ENCODE data around the gene KIAA0825.
A peak's percentile ranks its signal among the peaks of the same experiment; 100 is the strongest.

KIAA0825 gene

DNA sequence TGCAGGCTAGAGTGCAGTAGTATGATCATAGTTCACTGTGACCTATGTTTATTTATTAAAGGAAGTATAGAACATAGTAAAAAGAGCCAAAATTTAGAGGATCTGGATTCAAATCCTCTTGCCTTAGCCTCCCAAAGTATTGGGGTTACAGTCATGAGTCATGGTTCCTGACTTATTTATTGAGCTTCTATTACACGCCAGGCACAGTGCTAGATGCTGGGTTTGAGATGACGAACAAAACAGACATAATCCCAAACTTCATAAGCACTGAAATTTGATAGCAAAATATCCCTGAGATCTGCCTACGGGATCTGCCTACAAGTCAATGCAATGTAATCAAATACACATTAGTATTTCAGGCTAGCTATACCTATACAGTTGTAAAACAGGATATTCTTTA, 2.5 kb downstream of the KIAA0825 start:
- no peaks in the 10 kb centered on the region for H3K27me3 ChIP-seq (ENCODE audit: insufficient read depth, low read length)
- no peak overlapping the region for H4K8ac ChIP-seq (ENCODE audit: low read depth, low read length)
- H2AK5ac ChIP-seq (ENCODE audit: low read length), result no peak overlapping the region
- H2BK12ac ChIP-seq (ENCODE audit: low read length), result no peak overlapping the region
- no peak for DNase-seq
- H2BK5ac ChIP-seq (ENCODE audit: low read depth, low read length, poor library complexity), result no peak overlapping the region
- H3K4ac ChIP-seq (ENCODE audit: low read depth, low read length), result no peak overlapping the region
- H3K9me3 ChIP-seq (ENCODE audit: insufficient read depth, low read depth, low read length), result no peaks in the 10 kb centered on the region
- H2BK120ac ChIP-seq (ENCODE audit: insufficient read depth, low read length, poor library complexity), result no peak overlapping the region
- no peak overlapping the region for H4K12ac ChIP-seq (ENCODE audit: low read depth, low read length)
- H3K27ac ChIP-seq (ENCODE audit: low read depth, low read length), result no peak overlapping the region
- WGBS (ENCODE audit: extremely low coverage, insufficient coverage, insufficient read length), result no CpG with 5 or more reads among the region's 3 CpGs
- H4K91ac ChIP-seq (ENCODE audit: low read depth, low read length), result no peak overlapping the region
- no peak overlapping the region for H3K4me2 ChIP-seq (ENCODE audit: low read length)
- no peak overlapping the region for H3K14ac ChIP-seq (ENCODE audit: low read length)
- H3K9ac ChIP-seq (ENCODE audit: low read length), result no peak overlapping the region
- H2AFZ ChIP-seq (ENCODE audit: insufficient read depth, low read length, poor library complexity), result no peak overlapping the region
- H3K36me3 ChIP-seq (ENCODE audit: control insufficient read depth in 1 of 2, insufficient read depth in 2 of 2, low read length in 2 of 2), result no peaks in the 10 kb centered on the region
- no peak overlapping the region for H3K23ac ChIP-seq (ENCODE audit: low read length)
- H3K18ac ChIP-seq (ENCODE audit: low read length), result no peak overlapping the region
- H3K4me1 ChIP-seq (ENCODE audit: control insufficient read depth in 1 of 2, insufficient read depth in 2 of 2, low read length in 2 of 2), result no peaks in the 10 kb centered on the region
- no peak overlapping the region for H3K4me3 ChIP-seq (ENCODE audit: low read depth, low read length)
- H3K79me2 ChIP-seq (ENCODE audit: control insufficient read depth, insufficient read depth, low read length, poor library complexity), result no peaks in the 10 kb centered on the region
- peaks cover 6% of the 10 kb centered on the region for H3K79me1 ChIP-seq (ENCODE audit: low read length)

GRCh38 chr5:94614156-94614805, 4.1 kb downstream of the KIAA0825 start:
- Histone ChIP-seq H3K4ac (ENCODE audit: low read depth, low read length) (no peak overlapping the region), H3K4me1 (ENCODE audit: control insufficient read depth in 1 of 2, insufficient read depth in 2 of 2, low read length in 2 of 2) (no peaks in the 10 kb centered on the region), H3K79me2 (ENCODE audit: control insufficient read depth, insufficient read depth, low read length, poor library complexity) (no peaks in the 10 kb centered on the region), H3K4me3 (ENCODE audit: low read depth, low read length) (no peak overlapping the region), H3K14ac (ENCODE audit: low read length) (no peak overlapping the region), H3K4me2 (ENCODE audit: low read length) (no peak overlapping the region), H3K27ac (ENCODE audit: low read depth, low read length) (no peak overlapping the region), H3K27me3 (ENCODE audit: insufficient read depth, low read length) (no peaks in the 10 kb centered on the region), H2BK5ac (ENCODE audit: low read depth, low read length, poor library complexity) (no peak overlapping the region), H2BK12ac (ENCODE audit: low read length) (no peak overlapping the region), H4K8ac (ENCODE audit: low read depth, low read length) (no peak overlapping the region), H3K36me3 (ENCODE audit: control insufficient read depth in 1 of 2, insufficient read depth in 2 of 2, low read length in 2 of 2) (no peaks in the 10 kb centered on the region), H3K9me3 (ENCODE audit: insufficient read depth, low read depth, low read length) (no peaks in the 10 kb centered on the region), H4K91ac (ENCODE audit: low read depth, low read length) (no peak overlapping the region), H3K79me1 (ENCODE audit: low read length) (peaks cover 6% of the 10 kb centered on the region), H3K18ac (ENCODE audit: low read length) (no peak overlapping the region), H2AK5ac (ENCODE audit: low read length) (no peak overlapping the region), H4K12ac (ENCODE audit: low read depth, low read length) (no peak overlapping the region), H2BK120ac (ENCODE audit: insufficient read depth, low read length, poor library complexity) (no peak overlapping the region), H2AFZ (ENCODE audit: insufficient read depth, low read length, poor library complexity) (no peak overlapping the region), H3K9ac (ENCODE audit: low read length) (no peak overlapping the region), H3K23ac (ENCODE audit: low read length) (no peak overlapping the region)
- WGBS (ENCODE audit: extremely low coverage, insufficient coverage, insufficient read length), result no CpG with 5 or more reads among the region's 2 CpGs
- DNase-seq, result no peak

DNA sequence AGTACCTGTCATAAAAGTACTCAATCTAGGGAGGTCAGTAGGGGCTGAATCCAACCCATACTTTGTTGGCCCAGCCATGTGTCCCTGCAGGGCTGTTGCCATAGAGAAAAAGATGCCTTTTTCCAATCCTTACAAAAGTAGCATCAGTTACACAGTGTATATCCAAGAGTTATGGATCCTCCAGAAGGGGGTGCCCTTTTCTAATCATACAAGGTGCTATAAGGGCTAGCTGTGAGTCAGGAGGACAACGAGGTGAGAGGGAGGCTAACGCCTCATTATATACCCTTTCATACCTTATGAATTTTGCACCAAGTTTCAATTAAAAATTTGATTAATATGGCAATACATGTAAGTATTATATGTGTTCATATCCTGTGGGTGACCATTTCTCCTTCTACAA, 4.8 kb downstream of the KIAA0825 start:
- H3K4ac ChIP-seq (ENCODE audit: low read depth, low read length), result no peak overlapping the region
- no peaks in the 10 kb centered on the region for H3K4me1 ChIP-seq (ENCODE audit: control insufficient read depth in 1 of 2, insufficient read depth in 2 of 2, low read length in 2 of 2)
- H3K27ac ChIP-seq (ENCODE audit: low read depth, low read length), result no peak overlapping the region

DNA sequence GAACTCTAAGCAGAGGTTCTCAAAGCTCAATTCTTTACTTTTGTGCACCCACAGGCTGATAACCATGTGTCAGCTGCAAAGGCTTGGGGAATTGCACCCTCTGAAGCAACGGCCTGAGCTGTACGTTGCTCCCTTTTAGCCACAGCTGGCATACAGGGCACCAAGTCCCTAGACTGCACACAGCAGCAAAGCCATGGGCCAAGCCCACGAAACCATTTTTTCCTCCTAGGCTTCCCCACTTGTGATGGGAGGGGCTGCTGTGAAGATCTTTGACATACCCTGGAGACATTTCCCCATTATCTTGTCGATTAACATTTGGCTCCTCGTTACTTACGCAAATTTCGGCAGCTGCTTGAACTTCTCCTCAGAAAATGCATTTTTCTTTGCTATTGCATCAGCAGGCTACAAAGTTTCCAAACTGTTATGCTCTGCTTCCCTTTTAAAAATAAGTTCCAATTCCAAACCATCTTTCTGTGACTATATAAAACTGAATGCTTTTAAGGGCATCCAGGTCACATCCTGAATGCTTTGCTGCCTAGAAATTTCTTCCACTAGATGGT, 23.0 kb downstream of the KIAA0825 start:
- H3K4ac ChIP-seq (ENCODE audit: low read depth, low read length), result no peak overlapping the region
- H3K4me1 ChIP-seq (ENCODE audit: control insufficient read depth in 1 of 2, insufficient read depth in 2 of 2, low read length in 2 of 2), result no peaks in the 10 kb centered on the region
- H3K79me2 ChIP-seq (ENCODE audit: control insufficient read depth, insufficient read depth, low read length, poor library complexity), result no peaks in the 10 kb centered on the region
- no peak overlapping the region for H3K4me2 ChIP-seq (ENCODE audit: low read length)
- H2BK120ac ChIP-seq (ENCODE audit: insufficient read depth, low read length, poor library complexity), result no peak overlapping the region
- no peak overlapping the region for H3K27ac ChIP-seq (ENCODE audit: low read depth, low read length)
- no peak overlapping the region for H4K91ac ChIP-seq (ENCODE audit: low read depth, low read length)
- H3K14ac ChIP-seq (ENCODE audit: low read length), result no peak overlapping the region
- H4K8ac ChIP-seq (ENCODE audit: low read depth, low read length), result no peak overlapping the region
- H2AFZ ChIP-seq (ENCODE audit: insufficient read depth, low read length, poor library complexity), result no peak overlapping the region
- no peaks in the 10 kb centered on the region for H3K27me3 ChIP-seq (ENCODE audit: insufficient read depth, low read length)
- H2AK5ac ChIP-seq (ENCODE audit: low read length), result no peak overlapping the region
- no peak overlapping the region for H3K18ac ChIP-seq (ENCODE audit: low read length)
- no peaks in the 10 kb centered on the region for H3K36me3 ChIP-seq (ENCODE audit: control insufficient read depth in 1 of 2, insufficient read depth in 2 of 2, low read length in 2 of 2)
- no peak overlapping the region for H4K12ac ChIP-seq (ENCODE audit: low read depth, low read length)
- no peak overlapping the region for H3K4me3 ChIP-seq (ENCODE audit: low read depth, low read length)
- no peaks in the 10 kb centered on the region for H3K79me1 ChIP-seq (ENCODE audit: low read length)
- no peak for DNase-seq
- H2BK12ac ChIP-seq (ENCODE audit: low read length), result no peak overlapping the region
- no CpG with 5 or more reads among the region's 7 CpGs for WGBS (ENCODE audit: extremely low coverage, insufficient coverage, insufficient read length)
- no peak overlapping the region for H2BK5ac ChIP-seq (ENCODE audit: low read depth, low read length, poor library complexity)
- no peak overlapping the region for H3K23ac ChIP-seq (ENCODE audit: low read length)
- H3K9ac ChIP-seq (ENCODE audit: low read length), result no peak overlapping the region
- no peaks in the 10 kb centered on the region for H3K9me3 ChIP-seq (ENCODE audit: insufficient read depth, low read depth, low read length)

More for the DNA sequence above, 4.8 kb downstream of the KIAA0825 start:
- H4K12ac ChIP-seq (ENCODE audit: low read depth, low read length), result no peak overlapping the region
- H2BK120ac ChIP-seq (ENCODE audit: insufficient read depth, low read length, poor library complexity), result no peak overlapping the region
- no peak overlapping the region for H2BK5ac ChIP-seq (ENCODE audit: low read depth, low read length, poor library complexity)
- WGBS (ENCODE audit: extremely low coverage, insufficient coverage, insufficient read length), result no CpG with 5 or more reads among the region's 2 CpGs
- H3K9me3 ChIP-seq (ENCODE audit: insufficient read depth, low read depth, low read length), result no peaks in the 10 kb centered on the region
- H4K91ac ChIP-seq (ENCODE audit: low read depth, low read length), result no peak overlapping the region
- H3K4me3 ChIP-seq (ENCODE audit: low read depth, low read length), result no peak overlapping the region
- no peaks in the 10 kb centered on the region for H3K79me2 ChIP-seq (ENCODE audit: control insufficient read depth, insufficient read depth, low read length, poor library complexity)
- no peak overlapping the region for H3K14ac ChIP-seq (ENCODE audit: low read length)
- peak in 1 of 2 donors; percentile 19 for DNase-seq
- no peak overlapping the region for H3K18ac ChIP-seq (ENCODE audit: low read length)
- H3K9ac ChIP-seq (ENCODE audit: low read length), result no peak overlapping the region
- peaks cover 3% of the 10 kb centered on the region for H3K79me1 ChIP-seq (ENCODE audit: low read length)
- no peak overlapping the region for H3K4me2 ChIP-seq (ENCODE audit: low read length)
- no peaks in the 10 kb centered on the region for H3K27me3 ChIP-seq (ENCODE audit: insufficient read depth, low read length)
- H2AK5ac ChIP-seq (ENCODE audit: low read length), result no peak overlapping the region
- H4K8ac ChIP-seq (ENCODE audit: low read depth, low read length), result no peak overlapping the region
- H2AFZ ChIP-seq (ENCODE audit: insufficient read depth, low read length, poor library complexity), result no peak overlapping the region
- H3K23ac ChIP-seq (ENCODE audit: low read length), result no peak overlapping the region
- no peak overlapping the region for H2BK12ac ChIP-seq (ENCODE audit: low read length)
- H3K36me3 ChIP-seq (ENCODE audit: control insufficient read depth in 1 of 2, insufficient read depth in 2 of 2, low read length in 2 of 2), result no peaks in the 10 kb centered on the region

Data from trophoblast cell (in vitro differentiated cells and primary cell).